Stomach (tissue), 4 donors: ENCODE data around the gene UBLCP1.

Experiments used
- POLR2A ChIP-seq, 4 donors: fragments of 450-650 bp; IDR thresholded peaks; one replicate each; pipeline ENCODE4 v1.6.1; 2016; ENCODE audit warnings: antibody characterized with exemption in 4 of 4, control low read depth in 2 of 4, mild to moderate bottlenecking in 1 of 4, moderate library complexity in 1 of 4
- TF ChIP-seq, protein P1 (sequence below), 7 experiments: fragments of 450-650 bp in 4 of 7; fragments of 200-600 bp in 3 of 7; sonication (generic) in 3 of 7; IDR thresholded peaks; one replicate each; pipeline ENCODE4 v1.5.1; 2016 to 2019; ENCODE audit warnings: antibody characterized with exemption in 7 of 7, control low read depth in 2 of 7, mild to moderate bottlenecking in 1 of 7

DNA sequence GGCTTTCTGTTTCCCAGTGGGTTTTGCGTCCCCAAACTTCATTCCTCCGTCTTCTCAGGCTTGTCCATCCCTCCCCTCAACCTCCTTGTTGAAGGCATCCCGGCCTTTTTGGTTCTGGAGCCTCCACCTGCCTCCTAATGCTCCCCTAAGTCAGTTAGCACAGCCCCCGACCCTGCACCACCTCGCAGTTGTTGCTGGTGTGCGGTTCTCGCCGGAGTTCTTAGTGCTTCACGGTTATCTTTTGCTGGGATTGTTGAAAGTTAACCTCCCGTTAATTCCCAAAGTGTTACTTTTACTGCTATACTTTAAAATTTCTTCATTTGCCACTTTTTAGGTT is 447 bp downstream of the UBLCP1 start:
- no peak for TF ChIP-seq POLR2A (IDR thresholded peaks at IDR 0.05)
- TF ChIP-seq, protein P1, sequence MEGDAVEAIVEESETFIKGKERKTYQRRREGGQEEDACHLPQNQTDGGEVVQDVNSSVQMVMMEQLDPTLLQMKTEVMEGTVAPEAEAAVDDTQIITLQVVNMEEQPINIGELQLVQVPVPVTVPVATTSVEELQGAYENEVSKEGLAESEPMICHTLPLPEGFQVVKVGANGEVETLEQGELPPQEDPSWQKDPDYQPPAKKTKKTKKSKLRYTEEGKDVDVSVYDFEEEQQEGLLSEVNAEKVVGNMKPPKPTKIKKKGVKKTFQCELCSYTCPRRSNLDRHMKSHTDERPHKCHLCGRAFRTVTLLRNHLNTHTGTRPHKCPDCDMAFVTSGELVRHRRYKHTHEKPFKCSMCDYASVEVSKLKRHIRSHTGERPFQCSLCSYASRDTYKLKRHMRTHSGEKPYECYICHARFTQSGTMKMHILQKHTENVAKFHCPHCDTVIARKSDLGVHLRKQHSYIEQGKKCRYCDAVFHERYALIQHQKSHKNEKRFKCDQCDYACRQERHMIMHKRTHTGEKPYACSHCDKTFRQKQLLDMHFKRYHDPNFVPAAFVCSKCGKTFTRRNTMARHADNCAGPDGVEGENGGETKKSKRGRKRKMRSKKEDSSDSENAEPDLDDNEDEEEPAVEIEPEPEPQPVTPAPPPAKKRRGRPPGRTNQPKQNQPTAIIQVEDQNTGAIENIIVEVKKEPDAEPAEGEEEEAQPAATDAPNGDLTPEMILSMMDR (IDR thresholded peaks at IDR 0.05) = no peak
